Stimulated activated CD4-positive, alpha-beta T cell treated with anti-CD3 and anti-CD28 coated beads, Interleukin-2, amount 100 ng/mL, for 24 hours (primary cell): Measurements from ENCODE around the gene RAD51B.
"Not testable (repeated sequence)": the region's sequence is repeated elsewhere in the genome, so short reads cannot be mapped to it uniquely, and the experiment has no call there.

ENCODE experiments used
- DNase-seq, 2 donors: peaks; one replicate each; pipeline ENCODE4 v3.0.0-alpha.2; 2020

Gene RAD51B

GRCh38 chr14:67951529-67952135 is 132.1 kb downstream of the RAD51B start:
- no peak for DNase-seq

- DNase-seq: no peak
Measured at GRCh38 chr14:67952381-67952780, 132.8 kb downstream of the RAD51B start.

- DNase-seq: no peak
Measured at GRCh38 chr14:67952786-67953185, 133.2 kb downstream of the RAD51B start.

- no peak for DNase-seq
Measured at GRCh38 chr14:67955261-67955660, 135.7 kb downstream of the RAD51B start.

GRCh38 chr14:67957946-67958345 is 138.4 kb downstream of the RAD51B start:
- DNase-seq: no peak

GRCh38 chr14:67961676-67962075 is 142.1 kb downstream of the RAD51B start:
- DNase-seq: no peak

GRCh38 chr14:67962215-67962644 is 142.7 kb downstream of the RAD51B start:
- DNase-seq: no peak

GRCh38 chr14:67963545-67963944 is 144.0 kb downstream of the RAD51B start:
- DNase-seq: no peak

GRCh38 chr14:67963960-67964812 is 144.6 kb downstream of the RAD51B start:
- no peak for DNase-seq

- DNase-seq: no peak
Measured at GRCh38 chr14:67965696-67966095, 146.1 kb downstream of the RAD51B start.

GRCh38 chr14:67967206-67967605 is 147.6 kb downstream of the RAD51B start:
- no peak for DNase-seq

GRCh38 chr14:67967970-67968369 is 148.4 kb downstream of the RAD51B start:
- DNase-seq: not testable (repeated sequence)

GRCh38 chr14:67970923-67971322 is 151.3 kb downstream of the RAD51B start:
- no peak for DNase-seq

- DNase-seq: no peak
Measured at GRCh38 chr14:67971627-67972625, 152.3 kb downstream of the RAD51B start.

GRCh38 chr14:67973436-67973835 is 153.9 kb downstream of the RAD51B start:
- DNase-seq: no peak

GRCh38 chr14:67975470-67975869 is 155.9 kb downstream of the RAD51B start:
- DNase-seq: no peak

GRCh38 chr14:67977434-67978034 is 158.0 kb downstream of the RAD51B start:
- DNase-seq: no peak

- DNase-seq: no peak
Measured at GRCh38 chr14:67978749-67979148, 159.2 kb downstream of the RAD51B start.

GRCh38 chr14:67982711-67983608 is 163.4 kb downstream of the RAD51B start:
- no peak for DNase-seq

GRCh38 chr14:67984274-67984673 is 164.7 kb downstream of the RAD51B start:
- DNase-seq: no peak

- no peak for DNase-seq
Measured at GRCh38 chr14:67986131-67986841, 166.7 kb downstream of the RAD51B start.
